ENCODE data around the gene ZNF837. TPM values are rescaled to one million over a fixed set of nuclear protein-coding genes. Genes with fewer than 3 reads are reported as not detected.

The ZNF837 gene
- total and polyA plus RNA-seq, 2 of the 13 experiments (the other 11 are each of a cell fraction or from before 2014, with no cell fraction given) = 0.29 to 1.3 TPM

DNA sequence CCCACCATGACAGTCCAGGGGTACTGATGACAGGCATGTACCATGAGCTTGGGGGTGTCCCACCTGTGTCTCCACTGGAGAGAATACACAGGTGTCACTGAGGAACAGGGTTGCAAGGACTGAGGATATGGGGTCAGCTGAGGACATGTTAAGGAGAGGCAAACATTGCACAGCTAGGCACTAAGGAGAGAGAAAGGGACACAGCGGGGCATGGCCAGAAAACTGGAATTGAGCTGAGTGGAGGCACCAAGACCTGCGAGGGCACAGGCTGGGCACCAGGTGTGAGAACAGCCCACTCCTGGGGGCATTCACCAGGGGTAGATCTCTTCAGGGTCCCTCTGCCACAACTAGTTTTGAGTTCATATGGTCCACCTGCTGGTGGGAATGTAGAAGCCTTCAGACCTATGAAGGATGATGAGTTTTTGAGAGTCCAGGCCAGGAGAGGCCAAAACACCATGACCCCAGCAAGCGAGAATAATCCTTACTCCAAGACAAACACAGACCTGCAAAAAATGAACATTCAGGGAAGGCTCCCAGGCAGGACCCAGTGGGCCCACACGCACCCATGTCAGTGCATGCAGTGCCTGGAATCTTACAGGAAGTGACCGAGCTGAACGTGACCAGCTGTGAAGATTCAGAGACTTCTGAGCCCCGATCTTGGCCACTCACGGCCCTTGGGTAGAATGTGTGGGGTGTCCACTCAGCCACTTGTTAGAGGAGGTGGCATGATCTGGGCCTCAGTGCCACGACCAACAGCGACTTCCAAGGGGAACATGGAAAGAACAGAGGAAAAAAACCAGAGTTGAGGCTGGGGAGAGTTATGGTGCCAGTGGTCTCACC is 26.2 kb upstream of the ZNF837 start (continued):
- TF ChIP-seq ZNF207 (IDR thresholded peaks at IDR 0.05; ENCODE audit: borderline replicate concordance) (no peak), FOXM1 (CRISPR knock-in tag; IDR thresholded peaks at IDR 0.05) (no peak), SP4 (CRISPR knock-in tag; IDR thresholded peaks at IDR 0.05) (no peak), CBX5 (CRISPR knock-in tag; IDR thresholded peaks at IDR 0.05; ENCODE audit: borderline replicate concordance) (no peak), RXRB (CRISPR knock-in tag; IDR thresholded peaks at IDR 0.05; ENCODE audit: borderline replicate concordance) (peak; percentile 57), ASH2L (IDR thresholded peaks at IDR 0.05; ENCODE audit: insufficient read length, low read depth, low read length) (no peak), ZNF766 (CRISPR knock-in tag; IDR thresholded peaks at IDR 0.05; ENCODE audit: borderline replicate concordance) (0 out of 2 replicates have a peak, but pooled peaks have one; percentile 27), ZMYM3 (CRISPR knock-in tag; IDR thresholded peaks at IDR 0.05) (no peak), ZNF224 (CRISPR knock-in tag; IDR thresholded peaks at IDR 0.05) (no peak)
- TF ChIP-seq, protein P1, sequence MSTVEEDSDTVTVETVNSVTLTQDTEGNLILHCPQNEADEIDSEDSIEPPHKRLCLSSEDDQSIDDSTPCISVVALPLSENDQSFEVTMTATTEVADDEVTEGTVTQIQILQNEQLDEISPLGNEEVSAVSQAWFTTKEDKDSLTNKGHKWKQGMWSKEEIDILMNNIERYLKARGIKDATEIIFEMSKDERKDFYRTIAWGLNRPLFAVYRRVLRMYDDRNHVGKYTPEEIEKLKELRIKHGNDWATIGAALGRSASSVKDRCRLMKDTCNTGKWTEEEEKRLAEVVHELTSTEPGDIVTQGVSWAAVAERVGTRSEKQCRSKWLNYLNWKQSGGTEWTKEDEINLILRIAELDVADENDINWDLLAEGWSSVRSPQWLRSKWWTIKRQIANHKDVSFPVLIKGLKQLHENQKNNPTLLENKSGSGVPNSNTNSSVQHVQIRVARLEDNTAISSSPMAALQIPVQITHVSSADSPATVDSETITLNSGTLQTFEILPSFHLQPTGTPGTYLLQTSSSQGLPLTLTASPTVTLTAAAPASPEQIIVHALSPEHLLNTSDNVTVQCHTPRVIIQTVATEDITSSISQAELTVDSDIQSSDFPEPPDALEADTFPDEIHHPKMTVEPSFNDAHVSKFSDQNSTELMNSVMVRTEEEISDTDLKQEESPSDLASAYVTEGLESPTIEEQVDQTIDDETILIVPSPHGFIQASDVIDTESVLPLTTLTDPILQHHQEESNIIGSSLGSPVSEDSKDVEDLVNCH (CRISPR knock-in tag; IDR thresholded peaks at IDR 0.05) = no peak
- TF ChIP-seq, protein P2, sequence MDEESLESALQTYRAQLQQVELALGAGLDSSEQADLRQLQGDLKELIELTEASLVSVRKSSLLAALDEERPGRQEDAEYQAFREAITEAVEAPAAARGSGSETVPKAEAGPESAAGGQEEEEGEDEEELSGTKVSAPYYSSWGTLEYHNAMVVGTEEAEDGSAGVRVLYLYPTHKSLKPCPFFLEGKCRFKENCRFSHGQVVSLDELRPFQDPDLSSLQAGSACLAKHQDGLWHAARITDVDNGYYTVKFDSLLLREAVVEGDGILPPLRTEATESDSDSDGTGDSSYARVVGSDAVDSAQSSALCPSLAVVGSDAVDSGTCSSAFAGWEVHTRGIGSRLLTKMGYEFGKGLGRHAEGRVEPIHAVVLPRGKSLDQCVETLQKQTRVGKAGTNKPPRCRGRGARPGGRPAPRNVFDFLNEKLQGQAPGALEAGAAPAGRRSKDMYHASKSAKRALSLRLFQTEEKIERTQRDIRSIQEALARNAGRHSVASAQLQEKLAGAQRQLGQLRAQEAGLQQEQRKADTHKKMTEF (CRISPR knock-in tag; IDR thresholded peaks at IDR 0.05) = no peak
- TF ChIP-seq, protein P3, sequence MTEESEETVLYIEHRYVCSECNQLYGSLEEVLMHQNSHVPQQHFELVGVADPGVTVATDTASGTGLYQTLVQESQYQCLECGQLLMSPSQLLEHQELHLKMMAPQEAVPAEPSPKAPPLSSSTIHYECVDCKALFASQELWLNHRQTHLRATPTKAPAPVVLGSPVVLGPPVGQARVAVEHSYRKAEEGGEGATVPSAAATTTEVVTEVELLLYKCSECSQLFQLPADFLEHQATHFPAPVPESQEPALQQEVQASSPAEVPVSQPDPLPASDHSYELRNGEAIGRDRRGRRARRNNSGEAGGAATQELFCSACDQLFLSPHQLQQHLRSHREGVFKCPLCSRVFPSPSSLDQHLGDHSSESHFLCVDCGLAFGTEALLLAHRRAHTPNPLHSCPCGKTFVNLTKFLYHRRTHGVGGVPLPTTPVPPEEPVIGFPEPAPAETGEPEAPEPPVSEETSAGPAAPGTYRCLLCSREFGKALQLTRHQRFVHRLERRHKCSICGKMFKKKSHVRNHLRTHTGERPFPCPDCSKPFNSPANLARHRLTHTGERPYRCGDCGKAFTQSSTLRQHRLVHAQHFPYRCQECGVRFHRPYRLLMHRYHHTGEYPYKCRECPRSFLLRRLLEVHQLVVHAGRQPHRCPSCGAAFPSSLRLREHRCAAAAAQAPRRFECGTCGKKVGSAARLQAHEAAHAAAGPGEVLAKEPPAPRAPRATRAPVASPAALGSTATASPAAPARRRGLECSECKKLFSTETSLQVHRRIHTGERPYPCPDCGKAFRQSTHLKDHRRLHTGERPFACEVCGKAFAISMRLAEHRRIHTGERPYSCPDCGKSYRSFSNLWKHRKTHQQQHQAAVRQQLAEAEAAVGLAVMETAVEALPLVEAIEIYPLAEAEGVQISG (CRISPR knock-in tag; IDR thresholded peaks at IDR 0.05) = no peak
